HUDEP-2 (cell line): Measurements from ENCODE around the gene NPAS3.
"Not testable (repeated sequence)": the region's sequence is repeated elsewhere in the genome, so short reads cannot be mapped to it uniquely, and the experiment has no call there.

ENCODE experiments used
- DNase-seq, 76 experiments: peaks; one replicate each; lab custom pipeline; 2025; ENCODE audit not compliant: unreplicated experiment in 76 of 76; lab: John Stamatoyannopoulos, UW

The NPAS3 gene

GRCh38 chr14:33065634-33066033, 127.0 kb downstream of the NPAS3 start:
- no peak for DNase-seq

DNA sequence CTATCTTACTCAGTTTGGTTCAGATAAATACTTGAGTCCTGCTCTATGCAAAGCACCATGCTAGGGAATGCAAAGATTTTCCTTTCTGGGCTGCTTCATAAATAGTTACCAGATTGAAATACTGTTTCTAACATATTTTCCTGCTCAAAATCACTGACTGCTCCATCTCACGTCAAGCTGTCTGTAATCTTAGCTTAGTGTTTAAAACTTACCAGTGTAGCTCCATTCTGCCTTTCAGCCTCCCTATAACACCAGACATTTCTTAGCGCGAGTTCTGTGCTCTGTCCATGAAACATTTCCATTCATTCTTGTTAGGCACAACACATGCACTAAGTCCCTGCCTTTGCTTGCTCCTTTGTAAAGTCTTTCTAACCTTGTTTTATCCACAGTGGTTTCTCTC, 129.4 kb downstream of the NPAS3 start:
- DNase-seq, result no peak

- DNase-seq, result no peak
These were observed 129.9 kb downstream of the NPAS3 start for GRCh38 chr14:33068626-33069025.

DNA sequence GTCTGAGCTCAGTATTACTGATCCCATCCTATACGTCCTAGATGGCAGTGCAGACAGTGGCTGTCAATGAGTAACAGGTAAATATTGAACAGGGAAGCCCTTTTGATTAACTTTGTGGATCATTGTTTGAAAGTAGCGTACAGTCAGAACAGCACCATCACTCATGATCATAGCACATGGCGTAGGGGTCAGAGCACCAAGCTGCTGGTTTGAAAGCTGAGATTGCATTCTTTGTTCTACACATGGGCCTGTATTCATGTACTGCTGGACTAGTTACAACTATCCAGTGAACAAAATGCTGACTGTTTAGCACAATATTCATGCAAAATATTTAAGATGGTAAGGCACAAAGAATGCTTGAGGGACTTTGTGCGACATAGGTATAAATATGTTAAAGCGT, 131.8 kb downstream of the NPAS3 start:
- no peak for DNase-seq

GRCh38 chr14:33073023-33073422, 134.3 kb downstream of the NPAS3 start:
- DNase-seq, result no peak

DNA sequence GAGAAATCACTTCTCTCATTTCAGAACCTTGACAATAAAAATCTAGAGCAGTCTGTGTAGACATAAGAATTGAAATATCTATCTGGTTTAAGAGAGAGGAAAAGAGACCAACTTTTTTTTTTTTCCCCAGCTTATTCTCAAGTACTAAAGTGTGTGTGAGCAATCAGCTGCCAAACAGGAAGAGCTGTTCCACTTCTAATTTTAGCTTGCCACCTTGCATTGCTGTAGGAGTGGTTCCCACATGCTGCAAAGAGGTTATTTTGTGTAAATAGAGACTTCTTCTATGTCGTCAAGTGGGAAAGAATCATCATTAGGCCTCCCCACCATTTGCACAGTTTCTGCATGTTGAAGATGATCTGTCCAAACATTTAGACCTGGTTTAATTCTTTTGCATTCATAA, 142.6 kb downstream of the NPAS3 start:
- DNase-seq, result no peak

DNA sequence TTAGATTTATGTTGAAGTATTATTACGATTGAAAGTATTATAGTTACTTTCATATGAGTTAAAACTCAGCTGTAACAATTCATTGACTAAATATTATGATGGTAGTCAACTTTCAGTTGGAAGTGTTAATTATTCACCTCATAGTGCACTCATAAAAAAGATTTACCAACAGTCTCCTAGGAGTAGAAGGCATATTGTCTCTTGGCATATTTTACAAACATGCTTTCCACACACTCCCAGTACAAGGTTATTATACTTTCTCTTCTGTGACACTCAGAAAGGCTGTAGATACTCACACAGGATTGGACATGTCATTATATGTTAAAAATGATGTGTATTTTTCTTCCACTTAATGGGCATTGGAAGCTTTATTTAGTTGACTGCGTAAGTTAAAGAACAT, 147.1 kb downstream of the NPAS3 start:
- DNase-seq, result no peak

DNA sequence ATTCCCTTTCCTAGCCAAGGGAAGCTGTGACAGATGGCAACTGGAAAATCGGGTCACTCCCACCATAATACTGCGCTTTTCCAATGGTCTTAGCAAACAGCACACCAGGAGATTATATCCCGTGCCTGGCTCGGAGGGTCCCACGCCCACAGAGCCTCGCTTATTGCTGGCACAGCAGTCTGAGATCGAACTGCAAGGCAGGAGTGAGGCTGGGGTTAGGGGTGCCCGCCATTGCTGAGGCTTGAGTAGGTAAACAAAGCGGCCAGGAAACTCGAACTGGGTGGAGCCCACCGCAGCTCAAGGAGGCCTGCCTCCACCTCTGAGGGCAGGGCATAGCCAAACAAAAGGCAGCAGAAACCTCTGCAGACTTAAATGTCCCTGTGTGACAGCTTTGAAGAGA, 149.6 kb downstream of the NPAS3 start:
- DNase-seq, result not testable (repeated sequence)

GRCh38 chr14:33098016-33098415, 159.3 kb downstream of the NPAS3 start:
- DNase-seq, result no peak

DNA sequence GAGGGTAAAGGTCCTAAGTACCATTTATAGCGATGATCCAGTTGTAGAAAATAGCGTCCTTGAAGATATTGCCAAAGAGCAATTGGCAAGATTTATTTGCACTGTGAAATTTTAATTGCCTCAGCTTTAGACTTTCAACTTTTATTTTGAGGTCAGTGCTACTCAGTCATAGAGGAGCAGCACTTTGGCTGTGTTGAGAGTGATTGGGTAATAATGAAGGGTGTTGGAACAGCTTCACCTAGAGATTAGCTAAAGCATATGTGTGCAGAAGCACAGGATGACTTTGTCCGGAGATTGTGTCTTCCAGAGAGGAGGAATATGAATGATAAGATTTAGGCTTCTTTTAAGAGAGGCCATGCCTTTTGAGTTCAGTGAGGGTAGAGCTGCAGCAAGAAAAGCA, 164.8 kb downstream of the NPAS3 start:
- no peak for DNase-seq

- DNase-seq, result no peak
These were observed 165.3 kb downstream of the NPAS3 start for GRCh38 chr14:33103966-33104365.

GRCh38 chr14:33110737-33111443, 172.2 kb downstream of the NPAS3 start:
- no peak for DNase-seq

- DNase-seq, result no peak
These were observed 175.7 kb downstream of the NPAS3 start for GRCh38 chr14:33114331-33114730.

DNA sequence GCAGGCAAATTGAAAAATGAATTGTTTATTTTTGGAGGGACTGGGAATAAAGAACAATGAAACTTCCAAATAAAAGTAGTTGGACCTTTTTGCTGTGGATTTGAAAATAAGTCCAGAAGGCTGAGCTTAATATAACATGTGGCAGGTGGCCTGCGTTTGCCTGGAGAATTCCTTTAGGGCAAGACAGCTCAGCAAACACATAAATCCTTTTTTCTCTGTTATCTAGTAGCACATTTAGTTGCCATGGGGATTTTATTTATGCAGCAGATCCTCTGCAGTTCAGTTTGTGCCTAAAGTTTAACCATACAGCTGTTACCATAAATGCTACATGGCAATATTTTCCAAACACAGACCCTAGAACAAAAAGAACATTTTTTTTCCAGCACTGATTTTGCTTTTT, 180.0 kb downstream of the NPAS3 start:
- DNase-seq, result no peak

GRCh38 chr14:33120341-33120740, 181.7 kb downstream of the NPAS3 start:
- DNase-seq, result no peak

- no peak for DNase-seq
These were observed 182.3 kb downstream of the NPAS3 start for GRCh38 chr14:33120966-33121365.

DNA sequence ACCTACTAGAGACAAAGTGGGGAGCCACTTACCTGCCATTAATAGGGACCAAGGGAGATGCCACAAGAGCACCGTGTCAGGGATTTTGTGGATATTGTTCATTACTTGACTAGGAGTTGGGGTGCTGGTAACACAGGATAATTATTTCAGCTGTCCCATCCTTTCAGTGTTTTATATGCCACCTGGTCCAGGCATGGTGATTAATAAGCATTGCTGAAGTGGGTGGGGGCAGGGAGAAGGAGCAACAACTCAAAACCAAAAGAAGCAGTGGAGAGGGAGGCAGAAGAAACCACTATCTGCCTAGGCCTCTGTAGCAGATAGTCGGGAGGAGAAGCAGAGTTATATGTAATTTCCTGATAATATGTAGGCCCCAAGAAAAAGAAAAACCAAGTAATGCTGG, 184.6 kb downstream of the NPAS3 start:
- no peak for DNase-seq

DNA sequence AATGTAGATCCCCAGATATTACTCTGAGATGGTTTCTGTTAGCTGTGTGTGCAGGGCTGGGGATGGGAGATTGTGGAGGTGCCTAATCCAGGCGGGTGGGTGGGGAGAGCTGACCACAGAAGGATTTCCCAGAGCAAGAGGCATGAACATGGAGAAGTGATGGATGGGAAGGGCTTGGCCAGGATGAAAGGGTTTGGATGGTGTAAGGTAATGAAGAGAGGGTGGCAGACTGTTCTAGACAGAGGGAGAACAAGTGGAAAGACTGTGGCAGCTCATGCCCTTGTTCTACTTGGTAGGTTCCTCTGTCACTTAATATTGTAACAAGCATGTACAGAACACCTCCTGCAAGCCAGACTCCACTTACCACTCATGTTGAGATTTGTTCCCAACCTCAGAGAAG, 187.8 kb downstream of the NPAS3 start:
- DNase-seq, result no peak

DNA sequence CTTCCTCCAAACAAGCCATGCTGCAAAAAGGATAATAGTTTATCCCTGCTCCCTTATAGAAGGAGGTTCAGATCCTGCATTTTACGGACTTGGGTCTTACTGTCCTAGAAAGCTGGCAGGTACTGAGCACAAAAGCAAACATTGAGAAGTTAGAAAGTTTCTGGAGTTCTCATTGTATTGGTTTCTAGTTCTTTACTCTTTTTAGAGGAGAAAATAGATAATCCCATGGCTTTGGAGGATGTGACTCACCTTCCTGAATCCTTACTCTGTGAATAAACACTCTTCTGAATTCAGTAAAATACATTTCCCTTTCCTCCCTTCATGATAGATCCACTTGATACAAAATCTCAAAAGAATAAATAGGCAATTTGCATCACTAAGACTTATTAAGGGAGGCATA, 188.9 kb downstream of the NPAS3 start:
- no peak for DNase-seq

- no peak for DNase-seq
These were observed 193.1 kb downstream of the NPAS3 start for GRCh38 chr14:33131801-33132200.

DNA sequence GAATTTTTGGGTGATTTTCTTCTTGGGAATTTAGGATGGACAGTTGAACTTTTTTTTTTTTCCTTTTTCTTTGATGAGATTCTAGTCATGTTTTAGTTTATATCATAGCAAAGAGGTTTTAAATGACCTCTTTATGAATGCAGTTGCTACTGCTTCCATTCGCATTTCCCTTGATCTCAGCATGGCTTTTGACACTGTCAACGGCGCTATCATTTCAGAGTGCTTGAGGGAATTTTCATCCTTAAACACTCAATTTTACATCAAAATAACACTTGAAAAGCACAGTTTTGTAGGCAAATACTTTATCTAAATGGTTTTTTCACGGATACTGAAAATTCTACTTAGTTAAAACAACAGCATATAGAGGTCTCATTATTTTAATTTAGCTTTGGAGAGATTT, 195.5 kb downstream of the NPAS3 start:
- no peak for DNase-seq

DNA sequence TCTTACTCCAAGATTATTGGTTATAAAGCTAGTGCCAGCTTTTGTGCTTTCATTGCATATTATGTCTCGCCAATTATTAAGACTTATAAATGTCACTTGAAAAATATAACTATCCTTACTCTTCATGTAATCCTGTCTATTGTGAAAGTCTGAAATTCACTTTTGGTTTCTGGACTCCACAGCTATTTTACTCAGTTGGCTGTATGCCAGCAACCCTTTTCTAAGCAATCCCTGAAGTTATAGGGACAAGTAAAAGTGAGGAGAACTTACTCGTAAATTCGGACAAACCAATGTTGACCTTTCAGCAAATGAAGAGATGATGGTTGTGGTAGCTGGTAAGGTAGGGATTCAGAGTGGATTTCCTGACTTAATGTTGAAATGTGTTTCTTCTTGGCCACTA, 196.3 kb downstream of the NPAS3 start:
- DNase-seq, result no peak
